Activated CD4-positive, alpha-beta memory T cell treated with anti-CD3 and anti-CD28 coated beads, Interleukin-2, amount 10 ng/mL, durations not matched to agents 7 days and 5 days (primary cell): ENCODE data around the gene CYS1. TPM values are rescaled to one million over a fixed set of nuclear protein-coding genes. Genes with fewer than 3 reads are reported as not detected.
"Not testable (repeated sequence)": the region's sequence is repeated elsewhere in the genome, so short reads cannot be mapped to it uniquely, and the experiment has no call there.

Experiments used
- CTCF ChIA-PET: fragments of 350-600 bp; sonication (Branson Sonifier 250); formaldehyde crosslinking; loops from one replicate; lab custom pipeline; 2021; ENCODE audit warnings: antibody characterized with exemption, inconsistent platforms; lab: Charles Lee
- POLR2A ChIA-PET: fragments of 350-600 bp; sonication (Branson Sonifier 250); formaldehyde crosslinking; loops from one replicate; lab custom pipeline; 2021; ENCODE audit warnings: antibody characterized with exemption; lab: Charles Lee
- DNase-seq: peaks from one replicate; pipeline ENCODE4 v3.0.0-alpha.2; 2020
- H3K27ac Mint-ChIP-seq: one replicate; pipeline ENCODE4 v1.8.0; 2021; ENCODE audit warnings: mild to moderate bottlenecking, mixed read lengths
- H3K27me3 Mint-ChIP-seq: one replicate; pipeline ENCODE4 v1.8.0; 2021; ENCODE audit warnings: mixed read lengths
- H3K36me3 Mint-ChIP-seq: one replicate; pipeline ENCODE4 v1.8.0; 2021; ENCODE audit warnings: low read depth, mixed read lengths
- H3K4me1 Mint-ChIP-seq: one replicate; pipeline ENCODE4 v1.8.0; 2021; ENCODE audit warnings: mixed read lengths
- H3K4me3 Mint-ChIP-seq: one replicate; pipeline ENCODE4 v1.8.0; 2021; ENCODE audit warnings: mild to moderate bottlenecking, mixed read lengths
- H3K9me3 Mint-ChIP-seq: one replicate; pipeline ENCODE4 v1.8.0; 2021; ENCODE audit warnings: mixed read lengths
- total RNA-seq, 2 experiments: library from RNA; stranded (reverse); gene quantifications; one replicate each; pipeline ENCODE4 v1.2.3, GENCODE V29; 2021

The CYS1 gene
- total RNA-seq, 2 experiments from 2014 or later = 0.40 to 0.71 TPM

GRCh38 chr2:10012963-10013461 lies 67.2 kb downstream of the CYS1 start:
- H3K4me1 Mint-ChIP-seq = no peaks in the 10 kb centered on the region
- H3K36me3 Mint-ChIP-seq = no peaks in the 10 kb centered on the region
- no peak overlapping the region for H3K4me3 Mint-ChIP-seq
- no peaks in the 10 kb centered on the region for H3K9me3 Mint-ChIP-seq
- no peak for DNase-seq
- ChIA-PET CTCF (no interaction called here), POLR2A (no interaction called here)
- H3K27me3 Mint-ChIP-seq = peaks cover 15% of the 10 kb centered on the region
- no peak overlapping the region for H3K27ac Mint-ChIP-seq

GRCh38 chr2:10012366-10012962 lies 67.7 kb downstream of the CYS1 start:
- H3K9me3 Mint-ChIP-seq, H3K36me3 Mint-ChIP-seq, H3K4me1 Mint-ChIP-seq, DNase-seq, POLR2A ChIA-PET, H3K27ac Mint-ChIP-seq, H3K4me3 Mint-ChIP-seq, CTCF ChIA-PET: not testable (repeated sequence)
- peaks cover 17% of the 10 kb centered on the region for H3K27me3 Mint-ChIP-seq

GRCh38 chr2:10011606-10012325 lies 68.4 kb downstream of the CYS1 start:
- H3K36me3 Mint-ChIP-seq, H3K27ac Mint-ChIP-seq, H3K4me1 Mint-ChIP-seq, POLR2A ChIA-PET, CTCF ChIA-PET, H3K4me3 Mint-ChIP-seq, H3K9me3 Mint-ChIP-seq, DNase-seq: not testable (repeated sequence)
- H3K27me3 Mint-ChIP-seq = peaks cover 14% of the 10 kb centered on the region

- DNase-seq, H3K27ac Mint-ChIP-seq, H3K36me3 Mint-ChIP-seq, H3K4me3 Mint-ChIP-seq, CTCF ChIA-PET, POLR2A ChIA-PET, H3K9me3 Mint-ChIP-seq, H3K4me1 Mint-ChIP-seq: not testable (repeated sequence)
- peaks cover 17% of the 10 kb centered on the region for H3K27me3 Mint-ChIP-seq
These were observed 69.2 kb downstream of the CYS1 start for GRCh38 chr2:10010861-10011605.

- H3K9me3 Mint-ChIP-seq = no peaks in the 10 kb centered on the region
- no peak overlapping the region for H3K27ac Mint-ChIP-seq
- H3K36me3 Mint-ChIP-seq = no peaks in the 10 kb centered on the region
- H3K27me3 Mint-ChIP-seq = peaks cover 25% of the 10 kb centered on the region
- ChIA-PET POLR2A (no interaction called here), CTCF (no interaction called here)
- no peaks in the 10 kb centered on the region for H3K4me1 Mint-ChIP-seq
- no peak overlapping the region for H3K4me3 Mint-ChIP-seq
- no peak for DNase-seq
These were observed 70.1 kb downstream of the CYS1 start for GRCh38 chr2:10009811-10010781.

- H3K4me1 Mint-ChIP-seq = no peaks in the 10 kb centered on the region
- H3K4me3 Mint-ChIP-seq = no peak overlapping the region
- CTCF ChIA-PET = interaction anchor here (0.5 to 1.5 kb wide), 2 partner anchors 25 to 731 kb away, joined by 3 to 8 read pairs; no protein-coding TSS in a partner anchor
- peaks cover 25% of the 10 kb centered on the region for H3K27me3 Mint-ChIP-seq
- POLR2A ChIA-PET = interaction anchor here (1.2 kb wide), 1 partner anchor 25 kb away, joined by 4 read pairs; no protein-coding TSS in a partner anchor
- no peaks in the 10 kb centered on the region for H3K9me3 Mint-ChIP-seq
- H3K27ac Mint-ChIP-seq = no peak overlapping the region
- no peak for DNase-seq
- no peaks in the 10 kb centered on the region for H3K36me3 Mint-ChIP-seq
These were observed 70.9 kb downstream of the CYS1 start for GRCh38 chr2:10009271-10009810.

GRCh38 chr2:10008809-10009176 lies 71.4 kb downstream of the CYS1 start:
- H3K4me3 Mint-ChIP-seq = no peak overlapping the region
- no peaks in the 10 kb centered on the region for H3K36me3 Mint-ChIP-seq
- DNase-seq = no peak
- CTCF ChIA-PET = interaction anchor here (0.5 to 1.5 kb wide), 2 partner anchors 25 to 730 kb away, joined by 3 to 8 read pairs; no protein-coding TSS in a partner anchor
- H3K27ac Mint-ChIP-seq = no peak overlapping the region
- POLR2A ChIA-PET = interaction anchor here (1.2 kb wide), 1 partner anchor 24 kb away, joined by 4 read pairs; no protein-coding TSS in a partner anchor
- peaks cover 25% of the 10 kb centered on the region for H3K27me3 Mint-ChIP-seq
- no peaks in the 10 kb centered on the region for H3K9me3 Mint-ChIP-seq
- H3K4me1 Mint-ChIP-seq = no peaks in the 10 kb centered on the region

- Mint-ChIP-seq H3K4me3 (no peak overlapping the region), H3K36me3 (no peaks in the 10 kb centered on the region), H3K9me3 (no peaks in the 10 kb centered on the region), H3K4me1 (no peaks in the 10 kb centered on the region), H3K27me3 (peaks cover 25% of the 10 kb centered on the region), H3K27ac (no peak overlapping the region)
- CTCF ChIA-PET = interaction anchor here (1.5 kb wide), 1 partner anchor 24 kb away, joined by 8 read pairs; no protein-coding TSS in a partner anchor
- DNase-seq = no peak
- POLR2A ChIA-PET = interaction anchor here (1.2 to 1.4 kb wide), 2 partner anchors 21 to 24 kb away, joined by 4 read pairs; no protein-coding TSS in a partner anchor
These were observed 72.0 kb downstream of the CYS1 start for GRCh38 chr2:10007921-10008808.

- Mint-ChIP-seq H3K36me3 (no peaks in the 10 kb centered on the region), H3K4me1 (no peaks in the 10 kb centered on the region), H3K9me3 (no peaks in the 10 kb centered on the region), H3K27me3 (peaks cover 25% of the 10 kb centered on the region), H3K4me3 (no peak overlapping the region), H3K27ac (no peak overlapping the region)
- DNase-seq = no peak
- ChIA-PET CTCF (no interaction called here), POLR2A (interaction anchor here (1.4 kb wide), 1 partner anchor 22 kb away, joined by 4 read pairs; no protein-coding TSS in a partner anchor)
These were observed 72.8 kb downstream of the CYS1 start for GRCh38 chr2:10007435-10007834.
